GM21737 (cell line): ENCODE data around the gene ZNF20.

Experiments used
- ATAC-seq: cut with Tn5 transposase; IDR thresholded peaks from one replicate; pipeline ENCODE4 v1.9.1; 2021; ENCODE audit warnings: mild to moderate bottlenecking, moderate library complexity; ENCODE audit not compliant: unreplicated experiment

The ZNF20 gene

GRCh38 chr19:12139885-12140544 lies at the start of gene ZNF20:
Gene ZNF20 (minus strand): TSS chr19:12140350. CDS start chr19:12140182, 168 bp downstream.
- peak; percentile 90 for ATAC-seq

DNA sequence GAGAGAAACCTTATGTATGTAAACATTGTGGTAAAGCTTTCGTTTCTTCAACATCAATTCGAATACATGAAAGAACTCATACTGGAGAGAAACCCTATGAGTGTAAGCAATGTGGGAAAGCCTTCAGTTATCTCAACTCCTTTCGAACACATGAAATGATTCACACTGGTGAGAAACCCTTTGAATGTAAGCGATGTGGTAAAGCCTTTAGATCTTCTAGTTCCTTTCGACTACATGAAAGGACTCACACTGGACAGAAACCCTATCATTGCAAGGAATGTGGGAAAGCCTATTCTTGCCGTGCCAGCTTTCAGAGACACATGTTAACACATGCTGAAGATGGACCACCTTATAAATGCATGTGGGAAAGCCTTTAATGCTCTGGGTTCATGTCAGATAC lies 47.5 kb upstream of the ZNF20 start:
- no peak for ATAC-seq

- no peak for ATAC-seq
Observed at GRCh38 chr19:12180377-12180776, 40.2 kb upstream of the ZNF20 start.

- ATAC-seq = no peak
Observed at GRCh38 chr19:12166626-12167025, 26.5 kb upstream of the ZNF20 start.

DNA sequence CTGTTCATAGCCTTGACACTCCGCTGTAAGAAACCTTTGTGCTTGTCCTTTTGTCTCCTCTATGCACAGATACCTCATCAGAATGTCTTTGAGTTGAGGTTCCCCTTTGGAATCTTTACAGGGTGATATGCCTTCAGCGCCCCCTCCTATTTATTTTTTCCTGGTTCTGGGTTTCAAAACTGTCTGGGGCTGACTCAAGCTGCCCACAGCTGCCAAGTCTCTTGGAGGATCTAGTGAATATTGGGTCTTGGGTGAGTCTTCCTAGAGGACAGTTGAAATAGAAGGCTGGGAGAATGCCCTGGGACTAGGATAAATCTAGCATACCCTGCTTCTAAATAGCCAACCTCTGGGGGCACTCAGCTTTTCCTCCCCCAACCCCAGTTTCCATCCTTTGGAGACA lies 23.7 kb upstream of the ZNF20 start:
- no peak for ATAC-seq

GRCh38 chr19:12162882-12163806 lies 23.0 kb upstream of the ZNF20 start, which contains the start of gene ZNF136:
Gene ZNF136 (plus strand): TSS chr19:12163096. CDS start chr19:12163204, 108 bp downstream.
- ATAC-seq = peak; percentile 94

GRCh38 chr19:12162513-12162881 lies 22.3 kb upstream of the ZNF20 start:
- ATAC-seq = no peak

GRCh38 chr19:12159773-12160414 lies 19.7 kb upstream of the ZNF20 start:
- ATAC-seq = no peak

GRCh38 chr19:12156223-12157058 lies 16.3 kb upstream of the ZNF20 start, which contains the start of gene ZNF625:
Gene ZNF625 (minus strand): TSS chr19:12156734. CDS start chr19:12156558, 176 bp downstream.
- no peak for ATAC-seq

DNA sequence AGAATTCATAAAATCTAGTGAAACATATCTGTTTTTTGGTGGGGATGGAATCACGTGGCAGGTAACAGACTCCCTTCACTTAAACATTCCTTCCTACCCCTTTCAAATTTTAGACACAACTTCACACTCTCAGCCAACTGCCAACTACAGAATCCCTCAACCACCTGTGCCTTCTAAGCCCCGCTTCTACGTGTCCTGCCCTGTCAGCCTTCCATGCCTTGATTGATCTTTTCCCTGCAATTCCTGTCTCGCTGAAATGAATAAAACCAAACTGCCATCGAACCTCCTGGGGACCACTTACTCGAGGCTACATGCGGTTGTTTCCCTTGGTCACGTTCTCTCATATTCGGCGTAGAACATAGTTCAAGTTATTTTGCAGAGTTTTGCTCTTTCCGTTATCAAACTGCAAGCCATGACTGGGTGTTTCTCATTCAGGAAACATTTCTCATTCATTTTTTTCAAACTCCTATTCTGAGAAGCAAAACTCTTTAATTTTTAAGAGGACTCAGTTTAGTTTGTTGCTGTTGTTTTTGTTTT lies 15.2 kb upstream of the ZNF20 start:
- ATAC-seq = no peak

DNA sequence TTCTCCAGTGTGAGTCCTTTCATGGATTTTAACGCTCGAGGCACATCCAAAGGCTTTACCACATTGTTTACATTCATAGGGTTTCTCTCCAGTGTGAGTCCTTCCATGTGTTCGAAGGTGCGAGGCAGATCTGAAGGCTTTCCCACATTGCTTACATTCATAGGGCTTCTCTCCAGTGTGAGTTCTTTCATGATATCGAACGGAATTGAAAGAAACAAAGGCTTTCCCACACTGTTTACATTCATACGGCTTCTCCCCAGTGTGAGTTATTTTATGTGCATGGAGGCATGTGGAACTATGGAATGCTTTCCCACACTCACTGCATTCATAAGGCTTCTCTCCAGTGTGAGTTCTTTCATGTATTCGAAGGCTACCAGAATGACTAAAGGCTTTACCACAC lies 5.2 kb upstream of the ZNF20 start:
- no peak for ATAC-seq

GRCh38 chr19:12141405-12141736 lies 1.2 kb upstream of the ZNF20 start:
- no peak for ATAC-seq

GRCh38 chr19:12140545-12141404 lies 625 bp upstream of the ZNF20 start:
- peak; percentile 12 for ATAC-seq

DNA sequence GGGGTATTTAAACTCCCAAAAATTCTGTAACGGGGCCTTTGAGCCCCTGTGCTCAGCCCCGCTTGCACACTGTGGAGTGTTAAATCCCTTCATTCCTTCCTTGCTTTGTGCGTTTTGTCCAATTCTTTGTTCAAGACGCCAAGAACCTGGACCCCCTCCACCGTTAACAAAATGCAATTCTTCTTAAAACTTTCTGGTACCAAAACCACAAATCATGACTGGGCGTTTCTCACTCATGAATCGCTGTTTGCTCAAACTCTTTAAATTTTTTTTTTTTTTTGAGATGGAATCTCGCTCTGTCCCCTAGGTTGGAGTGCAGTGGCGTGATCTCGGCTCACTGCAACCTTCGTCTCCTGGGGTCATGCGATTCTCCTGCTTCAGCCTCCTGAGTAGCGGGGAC lies 881 bp downstream of the ZNF20 start:
- ATAC-seq = no peak

DNA sequence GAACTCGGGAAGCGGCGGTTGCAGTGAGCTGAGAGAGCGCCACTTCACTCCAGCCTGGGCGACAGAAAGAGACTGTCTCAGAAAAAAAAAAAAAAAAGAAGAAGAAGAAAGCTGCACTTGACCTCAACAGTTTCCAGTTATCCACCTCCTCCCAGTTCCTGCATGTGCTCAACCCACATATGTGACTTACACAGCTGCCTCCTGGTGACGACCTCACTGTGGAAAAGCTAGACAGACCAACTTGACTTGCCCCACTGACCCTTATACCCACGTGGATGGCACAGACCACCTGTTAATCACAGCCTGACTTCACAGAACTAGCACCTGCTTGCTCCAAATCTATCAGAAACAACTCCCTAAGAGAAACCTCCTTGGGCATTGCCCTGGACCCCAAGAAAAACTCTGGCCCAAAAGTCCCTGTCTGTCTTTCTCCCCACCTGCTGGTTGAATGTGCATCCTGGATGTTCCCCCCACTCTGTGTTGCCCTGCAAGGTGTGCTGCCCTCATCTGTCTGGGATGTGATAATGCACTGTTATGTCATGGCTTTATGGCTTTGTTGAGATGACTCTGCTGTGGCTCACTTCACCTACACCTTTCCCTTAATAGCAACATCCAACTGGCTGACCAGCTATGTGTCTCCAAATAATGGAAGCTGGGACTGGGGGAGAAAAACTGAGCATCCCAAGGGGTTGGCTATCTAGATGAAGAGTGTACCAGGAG lies 2.8 kb downstream of the ZNF20 start:
- ATAC-seq = no peak

DNA sequence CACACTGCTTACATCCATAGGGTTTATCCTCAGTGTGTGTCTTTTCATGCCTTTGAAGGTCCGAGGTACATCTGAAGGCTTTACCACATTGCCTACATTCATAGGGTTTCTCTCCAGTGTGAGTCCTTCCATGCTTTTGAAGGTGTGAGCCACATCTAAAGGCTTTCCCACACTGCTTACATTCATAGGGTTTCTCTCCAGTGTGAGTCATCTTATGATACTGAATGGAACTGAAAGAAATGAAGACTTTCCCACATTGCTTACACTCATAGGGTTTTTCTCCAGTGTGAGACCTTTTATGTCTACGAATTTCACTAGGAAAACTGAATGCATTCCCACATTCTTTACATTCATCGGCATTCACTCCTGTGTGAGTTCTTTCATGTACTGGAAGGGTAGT lies 7.1 kb downstream of the ZNF20 start:
- ATAC-seq = no peak

GRCh38 chr19:12126707-12127106 lies 13.4 kb downstream of the ZNF20 start:
- no peak for ATAC-seq

DNA sequence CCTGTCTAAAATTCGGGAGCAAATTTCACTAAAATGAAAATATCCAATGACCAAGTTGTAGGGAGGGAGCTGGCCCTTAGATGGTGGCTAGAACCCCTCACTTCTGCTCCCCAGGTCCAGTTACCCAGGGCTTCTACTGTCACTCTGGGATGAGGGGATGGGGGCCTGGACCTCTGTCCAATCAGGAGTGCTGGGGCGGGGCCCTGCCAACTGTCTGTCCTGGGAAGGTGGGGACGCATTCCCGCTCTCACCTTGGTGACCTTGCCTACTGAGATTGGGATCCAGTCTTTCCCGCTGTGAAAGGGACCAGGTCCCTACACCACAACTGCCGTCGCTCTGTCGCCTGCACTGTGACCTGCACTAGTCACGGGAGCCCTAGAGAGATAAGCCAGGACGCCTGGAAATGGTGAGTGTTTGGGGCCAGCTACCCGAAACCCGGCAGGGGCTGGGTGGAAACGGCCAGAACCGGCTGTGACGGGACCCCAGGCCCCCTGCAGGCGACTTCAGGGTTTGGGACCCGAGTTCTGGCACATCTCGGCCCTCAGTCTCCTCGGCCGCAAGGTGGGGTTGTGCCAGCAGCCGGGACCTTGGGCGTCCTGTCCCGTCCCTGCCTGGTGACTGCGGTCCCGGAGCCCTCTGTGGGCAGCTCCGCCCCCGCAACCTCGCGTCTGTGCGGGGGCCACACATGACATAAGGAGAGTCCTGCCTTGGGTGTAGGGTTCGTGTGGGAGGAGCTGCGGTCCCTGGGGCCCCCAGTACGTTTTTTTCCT lies 22.8 kb downstream of the ZNF20 start:
- ATAC-seq = no peak
